ENCODE measurements around the gene ASTE1.

The ASTE1 gene

GRCh38 chr3:131036986-131037385, 10.4 kb upstream of the ASTE1 start:
- Mint-ChIP-seq H3K27ac (no peak overlapping the region), H3K4me3 (no peak overlapping the region), H3K9me3 (peaks cover 5% of the 10 kb centered on the region), H3K27me3 (ENCODE audit: low read depth, poor library complexity) (no peaks in the 10 kb centered on the region), H3K36me3 (ENCODE audit: low read depth) (peaks cover 10% of the 10 kb centered on the region), H3K4me1 (peaks cover 4% of the 10 kb centered on the region)
- DNase-seq = no peak
- TF ChIP-seq, protein P1, sequence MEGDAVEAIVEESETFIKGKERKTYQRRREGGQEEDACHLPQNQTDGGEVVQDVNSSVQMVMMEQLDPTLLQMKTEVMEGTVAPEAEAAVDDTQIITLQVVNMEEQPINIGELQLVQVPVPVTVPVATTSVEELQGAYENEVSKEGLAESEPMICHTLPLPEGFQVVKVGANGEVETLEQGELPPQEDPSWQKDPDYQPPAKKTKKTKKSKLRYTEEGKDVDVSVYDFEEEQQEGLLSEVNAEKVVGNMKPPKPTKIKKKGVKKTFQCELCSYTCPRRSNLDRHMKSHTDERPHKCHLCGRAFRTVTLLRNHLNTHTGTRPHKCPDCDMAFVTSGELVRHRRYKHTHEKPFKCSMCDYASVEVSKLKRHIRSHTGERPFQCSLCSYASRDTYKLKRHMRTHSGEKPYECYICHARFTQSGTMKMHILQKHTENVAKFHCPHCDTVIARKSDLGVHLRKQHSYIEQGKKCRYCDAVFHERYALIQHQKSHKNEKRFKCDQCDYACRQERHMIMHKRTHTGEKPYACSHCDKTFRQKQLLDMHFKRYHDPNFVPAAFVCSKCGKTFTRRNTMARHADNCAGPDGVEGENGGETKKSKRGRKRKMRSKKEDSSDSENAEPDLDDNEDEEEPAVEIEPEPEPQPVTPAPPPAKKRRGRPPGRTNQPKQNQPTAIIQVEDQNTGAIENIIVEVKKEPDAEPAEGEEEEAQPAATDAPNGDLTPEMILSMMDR (IDR thresholded peaks at IDR 0.05) = no peak

GRCh38 chr3:131036200-131036816, 9.7 kb upstream of the ASTE1 start:
- Mint-ChIP-seq H3K27ac (no peak overlapping the region), H3K9me3 (peaks cover under 1% of the 10 kb centered on the region), H3K36me3 (ENCODE audit: low read depth) (peaks cover 4% of the 10 kb centered on the region), H3K4me3 (no peak overlapping the region), H3K4me1 (no peaks in the 10 kb centered on the region), H3K27me3 (ENCODE audit: low read depth, poor library complexity) (no peaks in the 10 kb centered on the region)
- TF ChIP-seq, protein P1 (IDR thresholded peaks at IDR 0.05) = no peak
- no peak for DNase-seq

- Mint-ChIP-seq H3K27me3 (ENCODE audit: low read depth, poor library complexity) (no peaks in the 10 kb centered on the region), H3K36me3 (ENCODE audit: low read depth) (no peaks in the 10 kb centered on the region), H3K9me3 (no peaks in the 10 kb centered on the region), H3K27ac (no peak overlapping the region), H3K4me1 (no peaks in the 10 kb centered on the region), H3K4me3 (no peak overlapping the region)
- TF ChIP-seq, protein P1 (IDR thresholded peaks at IDR 0.05) = peak; percentile 68
- DNase-seq = peak; percentile 21
Observed at GRCh38 chr3:131033480-131034080, 7.0 kb upstream of the ASTE1 start.

- Mint-ChIP-seq H3K36me3 (ENCODE audit: low read depth) (no peaks in the 10 kb centered on the region), H3K27me3 (ENCODE audit: low read depth, poor library complexity) (peaks cover 4% of the 10 kb centered on the region), H3K4me3 (no peak overlapping the region), H3K4me1 (peaks cover 11% of the 10 kb centered on the region), H3K9me3 (no peaks in the 10 kb centered on the region), H3K27ac (no peak overlapping the region)
- TF ChIP-seq, protein P1 (IDR thresholded peaks at IDR 0.05) = no peak
- no peak for DNase-seq
Observed at GRCh38 chr3:131031660-131032059, 5.0 kb upstream of the ASTE1 start.

DNA sequence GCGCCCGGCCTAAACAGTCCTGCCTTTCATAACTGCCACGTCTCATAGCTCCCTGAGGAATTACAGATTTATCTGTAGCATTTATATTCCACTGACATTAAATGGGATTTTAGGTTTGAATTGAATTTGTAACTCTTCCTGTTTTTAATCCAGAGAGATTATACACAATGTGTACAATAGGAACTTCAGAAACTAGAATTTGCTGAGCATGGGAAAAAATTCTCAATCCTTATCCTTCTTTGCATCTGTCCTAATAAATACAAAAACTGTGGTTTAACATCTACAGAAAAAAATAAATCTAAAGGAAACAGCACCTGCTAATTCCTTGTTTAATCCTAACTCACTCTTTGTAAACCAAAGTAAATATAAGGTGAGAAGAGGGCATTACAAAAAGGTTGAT, 2.2 kb upstream of the ASTE1 start:
- Mint-ChIP-seq H3K36me3 (ENCODE audit: low read depth) (peaks cover 22% of the 10 kb centered on the region), H3K4me1 (peaks cover 20% of the 10 kb centered on the region), H3K27ac (no peak overlapping the region), H3K27me3 (ENCODE audit: low read depth, poor library complexity) (peaks cover 5% of the 10 kb centered on the region), H3K9me3 (peaks cover 6% of the 10 kb centered on the region), H3K4me3 (no peak overlapping the region)
- TF ChIP-seq, protein P1 (IDR thresholded peaks at IDR 0.05) = no peak
- no peak for DNase-seq

GRCh38 chr3:131025539-131025938, 1.1 kb downstream of the ASTE1 start:
- Mint-ChIP-seq H3K4me3 (peak overlapping the region; percentile 88), H3K4me1 (peaks cover 29% of the 10 kb centered on the region), H3K36me3 (ENCODE audit: low read depth) (peaks cover 40% of the 10 kb centered on the region), H3K27me3 (ENCODE audit: low read depth, poor library complexity) (peaks cover 5% of the 10 kb centered on the region), H3K27ac (no peak overlapping the region), H3K9me3 (peaks cover 6% of the 10 kb centered on the region)
- TF ChIP-seq, protein P1 (IDR thresholded peaks at IDR 0.05) = no peak
- DNase-seq = no peak
